Stomach (tissue), 9 donors: Measurements from ENCODE around the gene TTYH1. TPM values are rescaled to one million over a fixed set of nuclear protein-coding genes. Genes with fewer than 3 reads are reported as not detected.
A peak's percentile ranks its signal among the peaks of the same experiment; 100 is the strongest.

Source experiments
- DNase-seq, 2 donors: peaks; one replicate each; pipeline versions ENCODE4 v3.0.0 to v3.0.0-alpha.2; 2013 to 2019
- H3K27ac ChIP-seq, 5 donors: fragments of 200-600 bp in 4 of 5; sonication (generic) in 4 of 5; one replicate each; pipeline ENCODE4 v1.5.1; 2013 to 2019; ENCODE audit warnings: mild to moderate bottlenecking in 1 of 5, moderate library complexity in 1 of 5
- H3K27me3 ChIP-seq, 3 donors: fragments of 200-600 bp; sonication (generic); one replicate each; pipeline ENCODE4 v1.5.1; 2017 to 2019; ENCODE audit warnings: mixed run types in 1 of 3
- H3K36me3 ChIP-seq, 4 donors: fragments of 200-600 bp; sonication (generic); 1 replicate in 3 of 4; 2 replicates in 1 of 4; pipeline ENCODE4 v1.5.1; 2016 to 2019
- H3K4me1 ChIP-seq, 4 donors: fragments of 200-600 bp; sonication (generic); one replicate each; pipeline ENCODE4 v1.5.1; 2016 to 2019
- H3K4me3 ChIP-seq, 4 donors: fragments of 200-600 bp; sonication (generic) in 3 of 4; one replicate each; pipeline ENCODE4 v1.5.1; 2016 to 2019; ENCODE audit warnings: mild to moderate bottlenecking in 1 of 4
- H3K9me3 ChIP-seq, 4 donors: fragments of 200-600 bp; sonication (generic); one replicate each; pipeline ENCODE4 v1.5.1; 2016 to 2019
- CTCF ChIP-seq, 7 experiments: fragments of 450-650 bp in 4 of 7; fragments of 200-600 bp in 3 of 7; sonication (generic) in 3 of 7; IDR thresholded peaks; one replicate each; pipeline ENCODE4 v1.5.1; 2016 to 2019; ENCODE audit warnings: antibody characterized with exemption in 7 of 7, control low read depth in 2 of 7, mild to moderate bottlenecking in 1 of 7
- EP300 ChIP-seq: sonication (generic); formaldehyde crosslinking; IDR thresholded peaks from one replicate; pipeline ENCODE4 v1.6.1; 2017; ENCODE audit warnings: antibody characterized with exemption
- POLR2A ChIP-seq, 4 donors: fragments of 450-650 bp; IDR thresholded peaks; one replicate each; pipeline ENCODE4 v1.6.1; 2016; ENCODE audit warnings: antibody characterized with exemption in 4 of 4, control low read depth in 2 of 4, mild to moderate bottlenecking in 1 of 4, moderate library complexity in 1 of 4
- POLR2AphosphoS5 ChIP-seq, 3 donors: sonication (generic); formaldehyde crosslinking; IDR thresholded peaks; one replicate each; pipeline ENCODE4 v1.6.1; 2016; ENCODE audit warnings: antibody characterized with exemption in 3 of 3
- WGBS, 5 donors: extraction: QIAGEN DNeasy Blood & Tissue Kit in 3 of 5; methylation state at CpG; one replicate each; pipeline versions ENCODE4 v1.1.5 to v1.1.7; 2013 to 2018; 5-methylcytosine and 5-hydroxymethylcytosine counted together
- intact Hi-C: fragments of 100-400 bp; cut with DNase I; formaldehyde crosslinking; loops from one replicate; pipeline ENCODE4 v1.15.1; 2023; ENCODE audit warnings: low total_unique reads
- polyA plus RNA-seq, 3 donors: library from polyadenylated mRNA; stranded (reverse); fragments of 200-250 nt; gene quantifications; one replicate each; pipeline ENCODE4 v1.2.3, GENCODE V29; 2013
- total RNA-seq, 5 donors: library from RNA; depleted of rRNA; stranded (reverse); fragments of >200 nt; gene quantifications; one replicate each; pipeline versions ENCODE4 v1.1.0 to v1.2.3, GENCODE V29; 2014 to 2016
- donor health status: healthy with polysubstance abuse.
- donor health status: Bipolar disorder and iron deficiency.
- donor health status: healthy.

TTYH1 gene
- total and polyA plus RNA-seq, 8 donors: 0.12 to 12.9 (median 2.3) TPM; not detected in 3

DNA sequence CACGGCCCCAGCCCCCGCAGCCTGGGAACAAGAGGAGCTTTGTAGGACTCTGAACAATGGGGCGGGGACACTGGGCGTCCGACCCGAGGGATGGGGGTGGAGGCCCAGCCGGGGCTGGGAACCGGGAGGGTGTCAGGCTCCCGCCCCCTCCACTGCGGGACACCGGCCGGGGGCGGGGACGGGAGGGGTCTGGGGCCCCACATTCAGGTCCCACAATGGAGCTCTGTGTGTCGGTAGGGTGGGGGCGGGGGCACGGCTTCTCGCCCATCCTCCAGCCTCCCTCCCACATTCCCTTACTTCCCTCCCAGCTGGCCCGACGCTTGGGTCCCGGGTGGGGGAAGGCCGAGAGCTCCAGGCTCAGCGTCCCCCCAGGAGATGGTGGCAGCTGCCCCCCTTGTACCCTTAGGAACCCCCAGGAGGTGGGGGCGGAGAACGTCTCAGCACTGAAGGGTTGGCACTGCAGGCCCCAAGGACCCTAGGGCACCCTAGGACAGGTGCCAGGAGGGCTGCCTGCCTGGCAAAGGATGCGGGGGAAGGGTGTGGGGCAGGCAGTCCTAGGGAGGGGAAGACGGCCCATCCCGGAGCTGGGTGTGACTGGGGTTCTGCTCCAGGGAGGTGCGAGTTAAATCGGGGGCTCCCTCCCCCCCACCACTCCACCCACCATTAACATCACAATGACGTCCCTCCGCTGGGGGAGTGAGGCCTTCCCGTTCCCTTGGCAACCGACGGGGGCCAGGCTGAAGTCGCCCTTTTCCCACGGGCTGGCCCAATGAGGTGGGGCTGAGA, 5.3 kb downstream of the TTYH1 start:
- 6 to 16% (median 11%) methylated on average over 24 to 37 of the region's 37 CpGs for WGBS, 5 donors
- H3K27me3 ChIP-seq: peaks cover 20 to 100% (median 67%) of the 10 kb centered on the region in 3 donors
- no peak for TF ChIP-seq POLR2A (IDR thresholded peaks at IDR 0.05)
- no peak for TF ChIP-seq POLR2AphosphoS5 (IDR thresholded peaks at IDR 0.05)
- no peak for TF ChIP-seq CTCF (IDR thresholded peaks at IDR 0.05)
- no peak for TF ChIP-seq EP300
- H3K9me3 ChIP-seq: no peaks in the 10 kb centered on the region
- peak overlapping the region in 2 of 5 donors; percentile 22 to 42 for H3K27ac ChIP-seq
- peaks cover 0 to 31% (median 15%) of the 10 kb centered on the region in 4 donors for H3K4me1 ChIP-seq
- intact Hi-C loops: no loop called here
- peak in 1 of 2 donors; percentile 94 for DNase-seq
- no peaks in the 10 kb centered on the region for H3K36me3 ChIP-seq
- no peak overlapping the region for H3K4me3 ChIP-seq

- intact Hi-C loops: no loop called here
- peaks cover 14 to 100% (median 67%) of the 10 kb centered on the region in 3 donors for H3K27me3 ChIP-seq
- TF ChIP-seq EP300 (no peak), CTCF (IDR thresholded peaks at IDR 0.05) (no peak), POLR2A (IDR thresholded peaks at IDR 0.05) (no peak)
- no peaks in the 10 kb centered on the region for H3K36me3 ChIP-seq
- peaks cover 0 to 26% (median 14%) of the 10 kb centered on the region in 4 donors for H3K4me1 ChIP-seq
- peak overlapping the region in 1 of 5 donors; percentile 42 for H3K27ac ChIP-seq
- no peak overlapping the region for H3K4me3 ChIP-seq
- H3K9me3 ChIP-seq: no peaks in the 10 kb centered on the region
- 28 to 36% (median 33%) methylated on average over 7 to 9 of the region's 9 CpGs for WGBS, 5 donors
- no peak for DNase-seq
Observed at GRCh38 chr19:54421169-54421516, 5.9 kb downstream of the TTYH1 start.

DNA sequence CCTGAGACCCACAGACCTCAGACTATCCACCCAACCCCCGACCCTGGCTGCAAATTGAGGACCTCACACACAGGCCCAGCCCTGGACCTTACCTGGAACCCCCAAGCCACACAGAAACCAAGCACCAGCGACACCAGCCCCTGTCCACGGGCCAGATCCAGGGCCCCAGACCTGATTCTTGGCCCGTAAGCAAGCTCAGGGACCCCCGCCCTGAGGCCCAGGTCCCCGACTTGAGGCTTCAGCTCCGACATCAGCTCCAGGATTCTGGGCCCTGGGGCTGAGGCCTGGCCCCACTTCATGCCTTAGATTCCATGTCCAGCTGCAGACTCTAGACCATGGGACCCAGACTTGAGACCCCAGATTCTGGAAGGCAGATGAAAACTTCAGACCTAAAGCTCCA, 6.3 kb downstream of the TTYH1 start:
- peak in 1 of 2 donors; percentile 22 for DNase-seq
- Histone ChIP-seq H3K27me3 (peaks cover 13 to 100% (median 67%) of the 10 kb centered on the region in 3 donors), H3K36me3 (no peaks in the 10 kb centered on the region), H3K9me3 (no peaks in the 10 kb centered on the region), H3K4me3 (no peak overlapping the region), H3K4me1 (peaks cover 0 to 26% (median 14%) of the 10 kb centered on the region in 4 donors), H3K27ac (peak overlapping the region in 1 of 5 donors; percentile 42)
- intact Hi-C loops: no loop called here
- no peak for TF ChIP-seq EP300
- 74 to 83% (median 82%) methylated on average over 5 to 7 of the region's 7 CpGs for WGBS, 5 donors

- no peak for TF ChIP-seq POLR2A (IDR thresholded peaks at IDR 0.05)
- DNase-seq: no peak
- H3K27ac ChIP-seq: no peak overlapping the region
- WGBS, 5 donors: 74 to 85% (median 79%) methylated on average over 5 to 20 of the region's 20 CpGs
- intact Hi-C loops: no loop called here
- peaks cover 0 to 26% (median 12%) of the 10 kb centered on the region in 4 donors for H3K4me1 ChIP-seq
- no peaks in the 10 kb centered on the region for H3K36me3 ChIP-seq
- peaks cover 7 to 98% (median 61%) of the 10 kb centered on the region in 3 donors for H3K27me3 ChIP-seq
- H3K4me3 ChIP-seq: no peak overlapping the region
- H3K9me3 ChIP-seq: no peaks in the 10 kb centered on the region
Observed at GRCh38 chr19:54422136-54422535, 6.9 kb downstream of the TTYH1 start.

GRCh38 chr19:54424201-54424600, 8.9 kb downstream of the TTYH1 start:
- Histone ChIP-seq H3K36me3 (no peaks in the 10 kb centered on the region), H3K27me3 (peaks cover 3 to 97% (median 47%) of the 10 kb centered on the region in 3 donors), H3K4me3 (no peak overlapping the region), H3K27ac (no peak overlapping the region), H3K9me3 (no peaks in the 10 kb centered on the region), H3K4me1 (peaks cover 0 to 11% (median 10%) of the 10 kb centered on the region in 4 donors)
- no peak for DNase-seq
- 79 to 91% (median 87%) methylated on average over 12 to 14 of the region's 14 CpGs for WGBS, 5 donors
- TF ChIP-seq POLR2AphosphoS5 (IDR thresholded peaks at IDR 0.05) (no peak), CTCF (IDR thresholded peaks at IDR 0.05) (no peak), EP300 (no peak), POLR2A (IDR thresholded peaks at IDR 0.05) (no peak)
- intact Hi-C loops: no loop called here
